Heart left ventricle (tissue), 16 donors: ENCODE measurements around the gene DLL1. TPM values are rescaled to one million over a fixed set of nuclear protein-coding genes. Genes with fewer than 3 reads are reported as not detected.

Source experiments
- ATAC-seq, 4 donors: fragments of 200-7000 bp; cut with Tn5 transposase; one replicate each; pipeline ENCODE4 v1.9.1; 2020 to 2022; ENCODE audit warnings: moderate library complexity in 4 of 4, mild to moderate bottlenecking in 3 of 4, moderate number of reproducible peaks in 1 of 4
- DNase-seq, 5 donors: peaks; one replicate each; pipeline ENCODE4 v3.0.0-alpha.2; 2020
- H3K27ac ChIP-seq, 12 donors: fragments of 200-600 bp; sonication (generic) in 4 of 12; one replicate each; pipeline versions ENCODE4 v1.5.0 to v1.8.0; 2016 to 2022; ENCODE audit warnings: mild to moderate bottlenecking in 2 of 12
- H3K27me3 ChIP-seq, 9 donors: fragments of 200-600 bp; sonication (generic) in 2 of 9; one replicate each; pipeline versions ENCODE4 v1.5.1 to v1.8.0; 2016 to 2022; ENCODE audit warnings: mild to moderate bottlenecking in 3 of 9
- H3K36me3 ChIP-seq, 9 donors: fragments of 200-600 bp; sonication (generic) in 2 of 9; one replicate each; pipeline versions ENCODE4 v1.5.0 to v1.8.0; 2018 to 2022; ENCODE audit warnings: mild to moderate bottlenecking in 2 of 9
- H3K4me1 ChIP-seq, 12 donors: fragments of 200-600 bp; sonication (generic) in 4 of 12; one replicate each; pipeline versions ENCODE4 v1.5.0 to v1.8.0; 2016 to 2022; ENCODE audit warnings: mild to moderate bottlenecking in 3 of 12
- H3K4me3 ChIP-seq, 12 donors: fragments of 200-600 bp; sonication (generic) in 4 of 12; one replicate each; pipeline versions ENCODE4 v1.5.0 to v1.8.0; 2017 to 2022; ENCODE audit warnings: mild to moderate bottlenecking in 9 of 12, moderate library complexity in 4 of 12
- H3K9me3 ChIP-seq, 12 donors: fragments of 200-600 bp; sonication (generic) in 4 of 12; one replicate each; pipeline versions ENCODE4 v1.5.0 to v1.8.0; 2016 to 2022; ENCODE audit warnings: mild to moderate bottlenecking in 1 of 12
- CTCF ChIP-seq, 12 donors: fragments of 200-600 bp; sonication (generic) in 4 of 12; IDR thresholded peaks; one replicate each; pipeline versions ENCODE4 v1.5.0 to v1.8.0; 2018 to 2022; ENCODE audit warnings: antibody characterized with exemption in 12 of 12, mild to moderate bottlenecking in 5 of 12
- POLR2A ChIP-seq, 2 donors: fragments of 450-650 bp; IDR thresholded peaks; one replicate each; pipeline ENCODE4 v1.6.1; 2017; ENCODE audit warnings: antibody characterized with exemption in 2 of 2, mild to moderate bottlenecking in 2 of 2, moderate library complexity in 2 of 2
- WGBS, 4 donors: extraction: QIAGEN DNeasy Blood & Tissue Kit in 2 of 4; methylation state at CpG; one replicate each; pipeline versions ENCODE4 v1.1.5 to v1.1.7; 2013 to 2018; 5-methylcytosine and 5-hydroxymethylcytosine counted together
- intact Hi-C, 10 donors: fragments of 100-400 bp; cut with DNase I; formaldehyde crosslinking; loops; one replicate each; pipeline versions ENCODE4 v1.11.1 to v1.14.2; 2022
- polyA plus RNA-seq, 2 donors: library from polyadenylated mRNA; stranded (reverse); fragments of 200-250 nt; gene quantifications; one replicate each; pipeline ENCODE4 v1.2.3, GENCODE V29; 2013
- total RNA-seq, 9 donors: library from RNA; depleted of rRNA in 2 of 9; stranded (reverse); fragments of >200 nt in 2 of 9; fragmentation: NEBNext Ultra II Directional in 3 of 9; extraction: Animal tissue kit (Norgen Biotek cat#: 25700) in 3 of 9; gene quantifications; one replicate each; pipeline versions ENCODE4 v1.1.0 to v1.2.4, GENCODE V29; 2016 to 2023
- donor health status: ischemic (EF 13 %, LVEDD 7.1; RV severe dilation, severe dysfunction).
- donor health status: healthy with polysubstance abuse.
- donor health status: DM: no; HTN: yes; CAD: no.
- donor health status: DM: no; HTN: no; CAD: no.
- donor health status: ischemic (EF 25% LVEDD 6.9; RV normal size, moderate dysfunction).
- donor health status: ischemic (EF 25% LVEDD 5.7; RV mildly dilated, moderate dysfunction).
- donor health status: healthy.
- donor health status: DM: yes; HTN: yes; CAD: no.
- donor health status: ischemic (EF 35%, LVEDD 5.7; RV mildly dilated, moderate dysfunction).
- donor health status: nonischemic (EF 11% LVEDD 7.7; RV severe dilation, severe dysfunction).
- donor health status: DM: yes; HTN: yes; CAD: no.
- donor health status: PGD.
- donor health status: ischemic (EF 29% LVEDD 5.4; RV normal size, mild dysfunction).
- donor health status: nonischemic (EF 23%, LVEDD 6.1; RV moderate dilation, normal function).

Gene DLL1
- total and polyA plus RNA-seq, 11 donors = 2.6 to 10.7 (median 8.0) TPM

- Histone ChIP-seq H3K27me3 (no peaks in the 10 kb centered on the region), H3K9me3 (no peaks in the 10 kb centered on the region), H3K4me3 (no peak overlapping the region), H3K27ac (no peak overlapping the region), H3K4me1 (peaks cover 0 to 70% (median 40%) of the 10 kb centered on the region in 12 donors), H3K36me3 (peaks cover 0 to 8% (median 4%) of the 10 kb centered on the region in 9 donors)
- DNase-seq (no peak), ATAC-seq (no peak)
- no peak for TF ChIP-seq POLR2A (IDR thresholded peaks at IDR 0.05)
- no peak for TF ChIP-seq CTCF (IDR thresholded peaks at IDR 0.05)
- intact Hi-C loops = loop anchor here in 1 of 10 donors (10.0 kb wide), 1 partner anchor 212 kb away; no protein-coding TSS in a partner anchor
- WGBS, 4 donors = 82 to 93% (median 92%) methylated on average over 2 of the region's 2 CpGs
These were observed 22.0 kb upstream of the DLL1 start for GRCh38 chr6:170312876-170313275.

GRCh38 chr6:170311696-170312095, 20.8 kb upstream of the DLL1 start:
- Histone ChIP-seq H3K36me3 (peaks cover 0 to 3% (median 0%) of the 10 kb centered on the region in 9 donors), H3K27ac (no peak overlapping the region), H3K27me3 (no peaks in the 10 kb centered on the region), H3K4me3 (no peak overlapping the region), H3K9me3 (no peaks in the 10 kb centered on the region), H3K4me1 (peaks cover 5 to 67% (median 43%) of the 10 kb centered on the region in 12 donors)
- intact Hi-C loops = loop anchor here in 1 of 10 donors (10.0 kb wide), 1 partner anchor 213 kb away; no protein-coding TSS in a partner anchor
- no peak for TF ChIP-seq POLR2A (IDR thresholded peaks at IDR 0.05)
- TF ChIP-seq CTCF (IDR thresholded peaks at IDR 0.05) = no peak
- WGBS, 4 donors = 79 to 88% (median 83%) methylated on average over 5 of the region's 5 CpGs
- no peak for DNase-seq
- ATAC-seq = no peak

GRCh38 chr6:170308761-170309160, 17.9 kb upstream of the DLL1 start:
- TF ChIP-seq POLR2A (IDR thresholded peaks at IDR 0.05) = no peak
- TF ChIP-seq CTCF (IDR thresholded peaks at IDR 0.05) = no peak
- ATAC-seq = no peak
- Histone ChIP-seq H3K36me3 (no peaks in the 10 kb centered on the region), H3K27ac (no peak overlapping the region), H3K9me3 (no peaks in the 10 kb centered on the region), H3K4me3 (no peak overlapping the region), H3K27me3 (no peaks in the 10 kb centered on the region), H3K4me1 (peaks cover 5 to 61% (median 40%) of the 10 kb centered on the region in 12 donors)
- intact Hi-C loops = loop anchor here in 5 of 10 donors (5.0 to 10.0 kb wide), 4 partner anchors 214 to 266 kb away; no protein-coding TSS in a partner anchor
- 92 to 99% (median 96%) methylated on average over 1 of the region's 1 CpG for WGBS, 4 donors
- no peak for DNase-seq

GRCh38 chr6:170307080-170307545, 16.2 kb upstream of the DLL1 start:
- Histone ChIP-seq H3K4me3 (peak overlapping the region; percentile 77 to 99 (median 94)), H3K27me3 (no peaks in the 10 kb centered on the region), H3K4me1 (peaks cover 5 to 50% (median 35%) of the 10 kb centered on the region in 12 donors), H3K36me3 (no peaks in the 10 kb centered on the region), H3K27ac (peak overlapping the region; percentile 79 to 96 (median 92)), H3K9me3 (no peaks in the 10 kb centered on the region)
- intact Hi-C loops = loop anchor here in 5 of 10 donors (5.0 to 10.0 kb wide), 4 partner anchors 215 to 265 kb away; no protein-coding TSS in a partner anchor
- DNase-seq = no peak
- TF ChIP-seq CTCF (IDR thresholded peaks at IDR 0.05) (no peak), POLR2A (IDR thresholded peaks at IDR 0.05) (no peak)
- WGBS, 4 donors = 6 to 8% (median 8%) methylated on average over 15 of the region's 15 CpGs
- ATAC-seq = no peak
